ENCODE data around the gene CASTOR1.

CASTOR1 gene

GRCh38 chr22:30247561-30247960, 41.7 kb downstream of the CASTOR1 start:
- TF ChIP-seq CTCF (IDR thresholded peaks at IDR 0.05): no peak

- no peak for TF ChIP-seq CTCF (IDR thresholded peaks at IDR 0.05)
Observed at GRCh38 chr22:30246814-30247376, 42.4 kb downstream of the CASTOR1 start.

DNA sequence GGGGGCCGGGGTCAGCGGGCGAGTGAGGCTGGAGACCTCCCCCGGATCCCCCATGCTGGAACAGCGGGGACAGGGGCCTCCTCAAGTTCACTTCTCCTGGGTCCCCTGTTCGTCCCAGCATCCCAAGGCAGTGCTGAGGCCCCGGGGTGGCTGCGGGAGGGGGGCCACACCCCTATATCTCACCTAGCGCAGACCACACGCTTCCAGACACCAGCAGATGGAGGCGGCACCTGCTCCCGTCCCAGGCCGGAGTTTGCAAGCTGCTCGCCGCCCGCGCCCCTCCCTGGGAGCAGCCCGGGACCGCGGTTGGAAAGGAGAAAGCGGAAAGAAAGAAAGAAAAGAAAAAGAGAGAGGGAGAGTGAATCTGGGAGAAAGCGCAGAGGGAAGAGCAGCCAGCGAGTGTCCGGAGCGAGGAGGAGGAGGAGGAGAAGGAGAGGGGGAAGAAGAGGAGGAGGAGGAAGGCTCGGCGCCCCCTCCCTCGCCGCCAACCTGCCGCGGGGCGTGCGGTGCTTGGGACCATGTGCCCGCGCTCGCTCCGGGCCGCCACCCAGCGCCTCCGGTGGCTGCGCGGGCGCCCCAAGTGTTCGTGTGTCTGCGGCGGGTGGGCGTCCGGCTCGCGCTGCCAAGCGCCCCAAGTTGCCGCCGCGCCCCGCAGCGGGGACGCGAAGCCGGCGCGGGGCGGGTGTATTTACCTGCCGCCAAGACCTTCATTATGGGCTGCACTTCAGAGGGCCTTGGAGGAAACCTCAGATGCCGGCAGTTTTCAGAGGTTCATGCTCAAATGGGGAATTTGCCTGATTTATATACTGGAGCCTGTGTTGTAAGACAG, 43.1 kb downstream of the CASTOR1 start, which contains the start of gene LIF:
LIF (minus strand) TSS at position 775 of the 829 bp plus-strand sequence; CDS start at position 711, 64 bp downstream.
- no peak; the same call in 1 of the 2 replicates for TF ChIP-seq CTCF (IDR thresholded peaks at IDR 0.05)

GRCh38 chr22:30245181-30245984, 43.9 kb downstream of the CASTOR1 start:
- no peak for TF ChIP-seq CTCF (IDR thresholded peaks at IDR 0.05)

DNA sequence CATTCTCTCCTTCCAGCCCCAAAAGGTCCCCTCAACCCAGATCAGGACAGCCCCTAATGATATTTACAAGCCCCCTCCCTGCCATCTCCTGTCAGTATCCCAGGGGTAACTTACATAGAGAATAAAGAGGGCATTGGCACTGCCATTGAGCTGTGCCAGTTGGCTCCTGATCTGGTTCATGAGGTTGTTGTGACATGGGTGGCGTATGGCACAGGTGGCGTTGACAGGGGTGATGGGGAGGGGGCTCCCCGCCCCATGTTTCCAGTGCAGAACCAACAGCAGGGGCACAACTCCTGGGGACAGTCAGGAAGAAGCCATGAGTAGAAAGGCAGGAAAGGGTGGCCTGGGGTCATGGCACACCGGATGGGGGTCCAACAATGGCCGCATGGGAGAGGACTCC, 44.7 kb downstream of the CASTOR1 start:
- TF ChIP-seq CTCF (IDR thresholded peaks at IDR 0.05): no peak

DNA sequence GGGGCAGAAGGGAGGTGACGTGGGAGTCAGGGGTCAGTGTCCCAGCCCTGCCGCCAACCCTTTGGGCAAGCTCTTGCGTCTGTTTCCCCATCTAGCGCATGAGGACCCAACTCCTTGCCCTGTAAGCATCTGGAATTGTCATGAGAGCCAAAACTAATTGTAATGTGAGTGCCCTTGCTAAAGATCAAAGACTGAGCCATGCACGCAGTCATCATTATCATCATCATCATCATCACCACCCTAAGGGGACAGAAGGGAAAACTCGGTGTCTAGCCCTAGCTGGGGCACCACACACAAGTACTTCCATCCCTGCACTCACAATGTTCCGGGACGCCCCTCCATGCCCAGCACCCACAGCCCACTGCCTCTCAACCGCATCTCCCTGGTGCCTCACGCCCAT, 45.2 kb downstream of the CASTOR1 start:
- TF ChIP-seq CTCF (IDR thresholded peaks at IDR 0.05): no peak

GRCh38 chr22:30243661-30244060, 45.6 kb downstream of the CASTOR1 start:
- TF ChIP-seq CTCF (IDR thresholded peaks at IDR 0.05): no peak

All from LNCAP (cell line).